ENCODE results near the gene COL1A1.

The COL1A1 gene

GRCh38 chr17:50201276-50201854 is at the start of gene COL1A1:
TSS of gene COL1A1 (minus strand) at chr17:50201631. CDS start at chr17:50201513, 118 bp downstream.
- no peak for DNase-seq

GRCh38 chr17:50248255-50248654 is 46.8 kb upstream of the COL1A1 start:
- DNase-seq, result no peak

- DNase-seq, result no peak
These were observed 43.3 kb upstream of the COL1A1 start for GRCh38 chr17:50244771-50245170.

- no peak for DNase-seq
These were observed 40.0 kb upstream of the COL1A1 start for GRCh38 chr17:50241431-50241830.

- no peak for DNase-seq
These were observed 39.4 kb upstream of the COL1A1 start for GRCh38 chr17:50240851-50241250.

GRCh38 chr17:50239937-50240336 is 38.5 kb upstream of the COL1A1 start:
- no peak for DNase-seq

GRCh38 chr17:50238601-50239280 is 37.3 kb upstream of the COL1A1 start:
- DNase-seq, result no peak

GRCh38 chr17:50237901-50238300 is 36.5 kb upstream of the COL1A1 start:
- DNase-seq, result no peak

GRCh38 chr17:50234581-50234980 is 33.1 kb upstream of the COL1A1 start:
- DNase-seq, result no peak

GRCh38 chr17:50225701-50226240 is 24.3 kb upstream of the COL1A1 start:
- no peak for DNase-seq

GRCh38 chr17:50222922-50223321 is 21.5 kb upstream of the COL1A1 start:
- DNase-seq, result no peak

GRCh38 chr17:50221864-50222545 is 20.6 kb upstream of the COL1A1 start:
- no peak for DNase-seq

GRCh38 chr17:50221266-50221863 is 19.9 kb upstream of the COL1A1 start:
- no peak for DNase-seq

- no peak for DNase-seq
These were observed 19.4 kb upstream of the COL1A1 start for GRCh38 chr17:50220811-50221210.

- DNase-seq, result no peak
These were observed 18.6 kb upstream of the COL1A1 start for GRCh38 chr17:50219939-50220465.

- DNase-seq, result no peak
These were observed 17.9 kb upstream of the COL1A1 start for GRCh38 chr17:50219342-50219741.

- no peak for DNase-seq
These were observed 17.4 kb upstream of the COL1A1 start for GRCh38 chr17:50218771-50219315.

GRCh38 chr17:50218071-50218759 is 16.8 kb upstream of the COL1A1 start:
- DNase-seq, result no peak

- DNase-seq, result no peak
These were observed 16.2 kb upstream of the COL1A1 start for GRCh38 chr17:50217591-50217990.

GRCh38 chr17:50214976-50215760 is 13.7 kb upstream of the COL1A1 start:
- no peak for DNase-seq
